HG03097 (cell line): ENCODE results near the gene ZHX3.
"Not testable (repeated sequence)": the region's sequence is repeated elsewhere in the genome, so short reads cannot be mapped to it uniquely, and the experiment has no call there.

Experiments
- ATAC-seq: cut with Tn5 transposase; IDR thresholded peaks from one replicate; pipeline ENCODE4 v1.9.1; 2021; ENCODE audit not compliant: unreplicated experiment, low FRiP score

Gene ZHX3

DNA sequence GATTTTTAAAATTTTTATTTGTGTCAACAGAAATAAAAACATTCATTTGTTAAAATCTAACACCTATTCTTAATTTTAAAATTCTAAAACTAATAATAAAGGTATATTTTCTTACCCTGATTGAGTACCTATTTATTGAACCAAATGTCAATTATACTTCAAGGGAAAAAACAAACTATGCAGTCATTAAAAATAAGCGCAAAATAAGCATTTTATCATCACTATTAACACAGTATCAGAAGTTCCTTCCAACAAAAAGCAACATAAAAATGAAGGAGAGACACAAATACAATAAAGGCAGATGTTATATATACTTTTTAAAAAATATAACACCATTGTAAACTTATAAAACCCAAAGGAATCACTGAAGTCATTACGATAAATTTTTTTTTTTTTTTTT, 52.7 kb downstream of the ZHX3 start:
- ATAC-seq = no peak

DNA sequence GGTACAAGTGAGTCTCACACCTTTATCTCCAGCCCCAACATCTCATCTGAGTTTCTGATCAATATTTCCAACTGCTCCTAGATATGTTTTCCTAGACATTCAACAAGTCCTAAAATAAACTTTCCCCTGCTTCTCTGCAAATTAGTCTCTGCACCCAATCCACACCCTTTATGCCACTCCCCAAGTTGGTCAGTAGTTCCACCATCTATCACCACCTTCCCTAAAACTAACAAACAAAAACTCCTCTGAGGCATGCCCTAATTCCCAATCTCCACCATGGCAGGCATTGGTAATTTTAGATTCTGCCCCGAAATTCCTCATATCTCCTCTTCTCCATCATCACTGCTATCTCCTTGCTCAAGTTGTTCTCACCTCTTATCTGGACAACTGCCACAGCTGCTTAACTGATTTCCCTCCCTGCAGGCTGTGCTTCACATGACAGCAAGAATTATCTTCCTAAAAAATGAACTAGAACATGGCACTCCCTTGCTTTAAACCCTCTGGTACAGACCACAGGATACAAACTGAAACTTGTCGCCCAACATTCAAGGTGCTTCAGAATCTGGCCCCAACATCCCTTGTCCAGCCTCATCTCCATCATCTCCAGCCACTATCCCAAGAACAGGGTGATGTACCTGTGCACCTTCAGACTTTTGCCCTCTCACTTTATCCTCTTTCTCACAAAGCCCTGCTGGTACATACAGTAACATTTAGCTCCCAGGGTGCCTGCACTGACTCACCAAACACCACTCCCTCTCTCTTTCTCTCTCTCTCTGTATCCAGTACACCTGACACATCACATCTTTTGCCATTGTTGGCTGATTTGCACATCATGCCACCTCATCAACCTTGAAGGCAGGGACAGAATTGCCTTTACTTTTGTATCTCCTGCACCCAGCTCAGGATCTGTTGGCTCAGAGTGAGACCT, 55.5 kb downstream of the ZHX3 start:
- ATAC-seq = no peak

DNA sequence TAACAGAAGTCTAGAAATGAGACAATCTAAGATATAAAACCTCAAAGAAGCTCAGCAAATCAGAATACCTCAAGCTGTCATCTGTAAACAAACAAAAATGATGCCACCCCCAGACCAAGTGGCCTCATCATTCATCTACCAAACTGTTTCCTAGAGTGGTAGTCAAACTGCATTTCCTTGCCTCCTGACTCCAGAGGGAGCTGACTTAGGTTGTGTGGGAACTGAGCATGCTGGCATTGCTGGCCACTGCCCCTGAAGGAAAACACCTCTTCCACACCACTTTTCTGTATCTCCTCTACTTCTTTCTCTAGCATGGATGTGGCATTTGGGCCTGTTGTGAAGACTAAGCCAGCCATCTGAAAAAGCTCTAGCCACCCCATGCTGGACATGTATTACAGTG, 56.3 kb downstream of the ZHX3 start:
- no peak for ATAC-seq

DNA sequence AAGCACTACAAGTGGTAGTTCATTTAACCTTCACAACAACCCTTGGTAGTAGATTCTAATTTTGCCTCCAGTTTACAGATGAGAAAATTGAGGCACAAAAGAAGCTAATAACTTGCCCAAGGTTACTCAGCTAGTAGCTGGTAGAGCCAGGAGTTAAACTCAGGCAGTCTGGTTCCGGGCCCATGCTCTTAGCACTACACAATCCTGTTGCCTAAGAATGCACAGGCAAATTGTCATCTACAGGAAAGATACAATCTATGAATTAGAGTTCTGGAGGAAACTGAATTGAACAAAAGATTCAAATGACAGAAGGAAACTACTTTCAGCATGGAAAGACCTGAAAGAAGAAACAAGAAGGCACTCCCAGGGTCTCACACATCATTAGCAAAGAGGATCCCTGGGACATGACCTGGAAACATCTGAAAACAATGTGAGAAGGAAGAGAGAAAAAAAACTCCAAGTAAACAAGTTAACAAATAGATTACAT, 56.8 kb downstream of the ZHX3 start:
- ATAC-seq = no peak

DNA sequence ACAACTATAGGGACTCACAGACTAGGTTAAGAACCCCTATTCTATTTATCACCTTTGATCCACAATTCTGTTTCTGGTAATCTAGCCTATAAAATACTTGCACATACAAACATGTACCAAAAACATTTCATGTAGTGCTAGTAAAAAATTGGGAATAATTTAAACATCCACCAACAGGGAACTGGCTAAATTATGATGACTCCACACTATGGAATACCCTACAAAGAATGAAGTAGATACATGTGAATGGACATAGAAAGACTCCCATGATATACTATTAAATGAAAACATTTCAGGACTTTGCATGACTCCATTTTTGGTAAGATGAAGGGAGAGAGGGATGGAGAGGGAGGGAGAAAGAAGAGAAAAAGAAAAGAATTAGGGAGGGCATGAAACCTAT, 58.2 kb downstream of the ZHX3 start:
- ATAC-seq = no peak

DNA sequence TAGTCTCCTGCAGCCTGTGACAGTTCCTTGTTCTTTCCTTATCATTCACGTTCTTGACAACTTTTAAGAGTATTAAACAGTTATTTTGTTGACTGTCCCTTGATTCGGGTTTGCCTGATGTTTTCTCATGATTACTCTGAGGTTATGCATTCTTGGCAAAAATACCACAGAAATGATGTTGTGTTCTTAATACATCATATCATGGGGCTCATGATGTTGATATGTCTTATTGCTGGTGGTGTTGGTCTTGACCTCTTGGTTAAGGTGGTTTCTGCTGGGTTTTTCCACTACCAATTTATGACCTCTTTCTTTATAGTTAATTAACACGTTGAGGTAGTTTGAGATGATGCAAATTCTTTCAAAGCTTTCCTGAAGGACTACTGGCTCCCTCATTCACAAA, 59.1 kb downstream of the ZHX3 start:
- ATAC-seq = no peak

DNA sequence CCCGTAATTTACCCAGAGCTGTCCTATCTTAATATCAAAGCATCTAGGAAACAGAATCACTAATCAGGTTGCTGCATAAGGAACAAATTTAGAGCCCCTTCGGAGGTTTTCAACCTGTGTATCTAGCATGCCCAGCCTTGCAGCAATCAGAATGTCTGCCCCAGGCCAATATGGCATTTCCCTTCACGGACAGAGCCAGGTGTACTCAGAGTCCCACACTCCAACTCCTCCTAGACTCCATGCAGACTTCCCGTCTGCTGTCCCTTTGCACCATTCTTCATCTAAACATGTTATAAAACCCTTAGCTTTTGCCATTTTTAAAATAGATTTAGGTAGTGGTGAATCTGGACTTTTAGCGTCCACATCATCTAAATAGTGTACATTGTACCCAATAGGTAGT, 61.0 kb downstream of the ZHX3 start:
- ATAC-seq = no peak

DNA sequence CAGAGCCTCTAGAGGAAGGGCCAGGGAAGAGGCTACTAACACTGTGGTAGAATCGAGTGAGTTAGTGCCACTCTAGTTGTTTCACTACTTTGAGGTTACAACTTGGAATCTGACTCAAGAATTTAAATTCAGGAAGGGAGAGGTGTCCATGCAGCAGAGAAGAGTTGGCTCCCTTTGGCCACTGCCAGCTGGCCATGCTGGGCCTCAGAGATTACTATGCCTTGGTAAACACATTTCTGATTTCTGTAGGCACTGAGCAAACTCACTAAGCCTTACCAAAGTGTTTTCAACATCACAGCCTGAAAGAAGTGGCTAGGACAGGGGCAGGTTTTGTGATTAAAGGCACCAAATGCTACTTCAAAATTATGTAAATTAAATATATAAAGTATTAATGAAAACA, 61.9 kb downstream of the ZHX3 start:
- ATAC-seq = no peak

DNA sequence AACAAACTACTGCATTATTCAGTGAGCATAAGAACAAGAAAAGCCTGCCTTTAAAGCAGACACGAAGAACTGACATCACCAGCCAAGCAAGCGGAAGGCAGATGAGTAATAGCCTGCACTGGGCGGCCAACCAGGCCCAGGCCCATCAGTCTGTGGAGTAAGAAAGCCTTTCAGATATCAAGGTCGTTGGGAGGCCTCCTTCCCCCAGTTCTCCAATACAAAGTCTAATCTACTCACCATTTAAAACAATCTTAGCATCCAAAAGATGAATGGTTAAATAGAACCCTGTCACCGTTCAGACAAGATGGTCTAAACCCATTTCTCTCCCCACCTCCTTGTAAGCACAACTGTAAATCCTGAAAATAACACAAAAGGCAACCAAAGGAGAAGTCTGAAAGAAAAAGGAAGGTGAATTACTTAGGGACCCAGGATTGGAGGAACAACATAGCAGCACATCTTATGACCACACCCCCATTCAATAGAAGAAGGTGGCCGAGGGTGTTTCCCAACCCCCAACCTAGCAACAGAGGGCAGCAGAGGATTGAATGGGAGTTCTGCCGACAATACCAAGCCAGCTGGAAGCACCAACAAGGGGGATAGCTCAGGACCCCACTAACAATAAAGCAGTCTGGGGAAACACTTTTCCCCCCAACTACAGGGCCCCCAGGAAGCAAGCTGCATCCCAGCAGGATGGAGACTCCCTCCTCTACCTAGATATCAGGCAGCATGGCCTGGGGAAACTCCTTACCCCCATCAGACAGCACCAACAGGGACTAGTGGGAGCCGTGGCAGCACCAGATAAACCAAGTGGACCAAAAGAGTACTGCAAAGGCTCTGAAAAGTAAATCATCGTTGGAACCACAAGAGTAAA, 67.9 kb downstream of the ZHX3 start:
- ATAC-seq = no peak

DNA sequence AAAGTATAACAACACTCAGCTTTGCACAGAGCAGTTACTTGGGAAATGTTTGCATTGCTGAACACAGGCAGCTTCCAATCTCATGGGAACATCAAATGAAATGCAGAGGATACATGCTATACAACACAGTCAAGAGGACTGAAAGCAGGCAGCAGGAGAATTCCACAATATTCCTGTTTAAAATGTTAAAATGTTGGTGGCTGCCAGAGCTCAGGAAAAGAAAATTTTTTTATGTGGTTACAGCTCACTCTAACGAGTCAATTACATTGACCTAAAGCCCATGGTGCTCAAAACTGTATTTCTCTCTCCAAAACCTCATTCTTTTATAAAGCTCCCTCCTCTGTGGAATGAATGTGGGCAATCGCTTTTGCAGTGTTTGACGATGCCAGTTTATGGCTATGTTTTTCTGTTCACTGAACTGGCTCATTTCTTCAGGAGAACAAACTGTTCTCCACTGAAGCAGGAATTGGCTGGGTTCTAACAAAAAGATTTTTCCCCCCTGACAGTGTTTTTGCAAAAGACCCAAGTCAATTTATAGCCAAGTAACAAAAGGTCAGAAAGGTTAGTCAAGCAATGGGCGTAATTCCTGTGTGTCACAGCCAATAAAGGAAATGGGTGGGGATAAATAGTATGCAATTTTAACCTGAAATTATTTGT, 69.0 kb downstream of the ZHX3 start:
- ATAC-seq = no peak

DNA sequence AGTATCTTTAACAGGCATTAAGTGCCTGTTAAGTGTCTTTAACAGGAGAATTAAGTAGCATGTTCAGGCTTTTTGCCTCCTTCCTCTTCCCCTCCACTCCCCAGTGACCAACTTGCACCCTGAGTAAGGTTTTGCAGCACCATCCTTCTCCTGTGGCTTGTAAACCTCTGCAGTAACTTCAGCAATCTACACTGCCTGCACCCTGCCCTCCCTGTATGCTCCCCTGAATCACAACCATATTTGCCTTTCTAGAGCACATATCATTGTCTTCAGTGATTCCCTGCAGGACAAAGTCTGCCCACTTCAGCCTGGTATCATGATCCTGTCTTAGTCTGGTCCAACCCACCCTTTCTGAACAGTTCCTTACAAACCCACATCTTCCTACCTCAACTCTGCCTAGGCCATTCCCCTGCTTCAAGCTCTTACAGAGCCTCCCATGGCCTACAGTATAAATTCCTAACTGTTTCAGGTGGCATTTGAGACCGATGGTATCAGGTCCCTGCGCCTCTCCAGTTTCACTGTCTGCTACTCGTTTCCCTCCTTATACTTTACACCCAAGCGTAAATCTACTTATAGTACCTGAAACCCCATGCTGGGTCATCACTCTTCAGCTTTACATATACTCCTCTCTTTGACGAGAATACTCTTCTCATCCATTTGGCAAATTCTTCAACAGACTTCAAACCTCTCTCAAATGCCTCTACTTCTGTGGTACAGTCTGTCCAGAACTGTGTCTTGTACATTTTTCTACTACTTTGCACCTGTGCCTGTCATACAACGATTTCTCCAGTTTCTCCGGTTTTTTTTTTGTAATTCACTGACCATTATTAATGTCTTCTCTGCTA, 69.8 kb downstream of the ZHX3 start:
- ATAC-seq = no peak

DNA sequence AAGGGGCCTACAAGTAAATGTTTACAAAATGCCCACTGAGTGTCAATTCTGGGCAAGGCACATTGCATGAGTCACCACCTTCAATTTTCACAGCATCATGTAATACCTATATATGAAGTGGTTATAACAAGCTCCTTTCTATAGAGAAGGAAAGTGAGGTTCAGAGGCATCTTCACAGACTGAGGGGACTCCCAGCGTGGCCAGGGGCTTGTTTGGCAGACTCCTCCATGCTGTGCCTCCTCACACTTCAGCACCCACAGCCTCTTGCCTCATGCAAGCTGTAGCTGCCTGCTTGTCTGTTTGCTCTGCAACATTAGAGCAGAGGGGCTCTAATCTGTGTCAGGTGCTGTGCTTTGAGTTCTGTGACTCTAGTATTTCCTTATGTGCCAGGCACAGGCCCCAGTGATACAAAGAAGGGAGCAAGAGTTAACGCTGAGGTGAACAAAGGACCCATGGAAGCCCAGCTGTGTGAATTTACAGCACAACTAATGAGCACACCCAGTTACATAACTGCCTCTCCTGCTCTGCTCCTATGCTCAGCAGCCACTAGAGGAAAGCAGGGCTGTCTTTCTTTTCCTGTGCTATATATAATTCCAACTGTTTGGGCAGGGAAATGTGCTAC, 72.3 kb downstream of the ZHX3 start:
- no peak for ATAC-seq

DNA sequence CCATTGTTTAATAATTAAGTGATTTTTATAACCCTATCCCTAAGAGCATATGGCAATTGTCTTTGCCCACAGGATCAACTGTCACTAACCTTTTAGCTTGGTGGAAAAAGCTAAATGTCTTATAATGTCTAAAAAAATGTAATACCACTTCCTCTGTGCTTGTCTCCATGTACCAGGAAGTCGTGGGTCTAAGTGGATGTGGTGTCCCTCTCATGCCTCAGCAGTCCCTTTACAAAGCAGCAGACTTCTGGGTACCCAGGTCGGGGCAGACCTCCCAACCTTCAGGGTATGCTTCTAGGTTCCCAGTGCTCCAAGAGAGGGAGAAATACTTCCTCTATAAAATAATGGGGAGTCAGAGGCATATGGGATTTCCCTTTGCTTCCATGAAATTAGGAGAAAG, 74.7 kb downstream of the ZHX3 start:
- no peak for ATAC-seq

DNA sequence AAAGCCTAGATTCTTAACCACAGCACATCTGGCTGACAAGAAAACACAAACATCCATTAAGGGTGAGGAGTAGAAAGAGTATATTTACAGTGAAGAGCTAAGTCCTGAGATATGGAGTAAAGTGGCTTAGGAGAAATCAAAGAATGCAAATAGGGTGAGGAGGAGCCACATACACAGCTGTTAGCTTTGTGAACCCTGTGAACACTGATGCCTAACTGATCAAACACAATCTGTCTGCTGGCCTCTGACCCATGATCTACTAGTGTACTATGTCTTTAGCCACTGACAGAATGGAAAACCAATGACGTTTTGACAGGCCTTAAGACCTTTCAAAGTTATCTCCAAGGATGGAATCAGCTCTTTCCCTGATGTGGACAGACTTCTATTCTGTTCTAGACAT, 75.2 kb downstream of the ZHX3 start:
- no peak for ATAC-seq

DNA sequence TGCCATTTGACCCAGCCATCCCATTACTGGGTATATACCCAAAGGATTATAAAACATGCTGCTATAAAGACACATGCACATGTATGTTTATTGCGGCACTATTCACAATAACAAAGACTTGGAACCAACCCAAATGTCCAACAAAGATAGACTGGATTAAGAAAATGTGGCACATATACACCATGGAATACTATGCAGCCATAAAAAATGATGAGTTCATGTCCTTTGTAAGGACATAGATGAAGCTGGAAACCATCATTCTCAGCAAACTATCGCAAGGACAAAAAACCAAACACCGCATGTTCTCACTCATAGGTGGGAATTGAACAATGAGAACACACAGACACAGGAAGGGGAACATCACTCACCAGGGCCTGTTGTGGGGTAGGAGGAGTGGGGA, 80.3 kb downstream of the ZHX3 start:
- not testable (repeated sequence) for ATAC-seq

DNA sequence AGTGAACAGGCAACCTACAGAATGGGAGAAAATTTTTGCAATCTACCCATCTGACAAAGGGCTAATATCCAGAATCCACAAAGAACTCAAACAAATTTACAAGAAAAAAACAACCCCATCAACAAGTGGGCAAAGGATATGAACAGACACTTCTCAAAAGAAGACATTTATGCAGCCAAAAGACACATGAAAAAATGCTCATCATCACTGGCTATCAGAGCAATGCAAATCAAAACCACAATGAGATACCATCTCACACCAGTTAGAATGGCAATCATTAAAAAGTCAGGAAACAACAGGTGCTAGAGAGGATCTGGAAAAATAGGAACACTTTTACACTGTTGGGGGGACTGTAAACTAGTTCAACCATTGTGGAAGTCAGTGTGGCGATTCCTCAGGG, 80.7 kb downstream of the ZHX3 start:
- ATAC-seq = not testable (repeated sequence)

DNA sequence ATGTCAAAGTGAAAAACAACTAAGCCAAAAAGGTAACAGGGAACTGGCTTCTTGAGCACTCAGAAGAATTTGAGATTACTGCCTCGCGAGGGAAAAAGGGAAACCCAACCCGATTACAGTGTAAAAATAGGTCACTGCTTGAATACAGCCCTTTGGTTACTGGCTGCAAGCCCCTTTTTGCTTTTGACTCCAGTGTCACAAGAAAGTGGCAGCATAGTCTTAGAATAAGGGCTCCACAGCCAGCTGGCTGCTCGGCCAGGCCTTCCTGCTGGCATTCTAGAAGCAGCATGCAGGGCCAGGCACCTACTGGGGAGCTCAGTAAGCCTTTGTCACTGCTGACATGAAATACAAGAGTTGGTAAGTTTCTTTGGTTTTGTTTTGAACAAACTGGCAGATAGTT, 83.0 kb downstream of the ZHX3 start:
- no peak for ATAC-seq

DNA sequence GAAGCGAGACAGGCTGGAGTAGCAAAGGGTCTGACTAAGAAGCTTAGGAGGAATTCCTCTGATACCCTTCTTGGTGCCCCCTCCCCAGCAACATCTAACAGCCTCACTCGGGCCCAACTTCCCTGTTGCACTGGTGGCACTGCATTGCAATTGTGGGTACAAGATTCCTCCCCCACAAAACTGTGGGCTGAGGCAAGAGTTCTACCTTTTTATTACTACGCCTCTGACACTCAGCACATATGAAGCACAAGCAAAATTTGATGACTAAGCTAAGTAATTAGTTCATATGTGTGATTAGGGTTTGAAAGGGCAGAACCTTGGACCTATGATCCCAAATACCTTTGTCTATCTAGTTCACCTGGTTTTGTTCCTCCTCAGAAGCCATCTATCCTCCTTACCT, 83.5 kb downstream of the ZHX3 start:
- no peak for ATAC-seq

DNA sequence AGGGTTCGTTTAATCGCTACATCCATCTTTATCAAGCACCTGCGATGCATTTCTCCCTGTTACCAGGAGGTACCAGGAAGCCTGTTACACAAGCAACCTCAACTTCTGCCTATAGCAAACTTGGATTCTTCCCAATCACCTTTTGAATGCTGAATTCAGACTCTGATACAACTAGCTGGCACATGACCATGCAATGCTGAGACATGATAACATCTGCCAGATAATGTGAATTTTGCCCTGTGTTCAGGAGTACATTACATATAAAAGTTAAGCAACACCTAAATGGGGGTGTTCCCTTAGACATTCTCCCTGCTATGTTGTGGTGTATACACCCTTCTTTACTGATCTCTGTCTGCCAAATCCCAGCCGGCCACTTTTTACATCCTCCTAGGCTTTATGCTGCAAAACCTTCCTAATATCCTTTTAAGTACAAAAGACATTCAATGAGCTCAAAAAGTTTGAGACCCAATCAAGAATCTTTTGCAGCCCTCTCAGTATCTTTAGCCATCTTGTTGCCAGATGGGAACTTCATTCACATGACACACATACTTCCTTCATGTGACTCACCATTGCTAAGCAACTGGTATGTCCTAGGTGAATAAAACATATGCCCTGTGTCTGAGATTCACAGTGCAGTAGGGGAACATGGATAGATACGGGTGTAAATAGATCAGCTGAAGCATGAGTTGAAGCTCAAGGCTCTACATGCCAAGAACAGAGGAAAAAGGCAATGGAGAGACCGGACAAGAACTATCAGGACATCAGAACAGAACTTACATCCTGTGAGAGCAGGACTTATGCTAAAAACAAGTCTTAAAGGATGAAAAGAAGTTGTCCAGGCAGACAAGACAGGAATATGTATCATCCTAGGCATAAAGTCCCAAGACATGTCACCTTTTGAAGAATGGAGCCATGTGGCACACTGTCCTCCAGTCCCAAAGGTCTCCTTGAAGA, 84.3 kb downstream of the ZHX3 start:
- ATAC-seq = no peak
